GM12865 (cell line): ENCODE data around the gene ATP9B.
A peak's percentile ranks its signal among the peaks of the same experiment; 100 is the strongest.

Source experiments
- DNase-seq: peaks from one replicate; pipeline ENCODE4 v3.0.0; 2010; ENCODE audit warnings: low read depth
- H3K4me3 ChIP-seq: 2 replicates; pipeline ENCODE4 v1.5.1; 2011; ENCODE audit warnings: mild to moderate bottlenecking, low read depth, low read length, control low read depth
- TF ChIP-seq, protein P1 (sequence below): IDR thresholded peaks from 2 replicates; pipeline ENCODE4 v1.5.1; 2011; ENCODE audit warnings: low read length, control low read depth, low read depth, inconsistent platforms; ENCODE audit not compliant: insufficient read depth; ENCODE audit errors: missing control alignments

ATP9B gene

DNA sequence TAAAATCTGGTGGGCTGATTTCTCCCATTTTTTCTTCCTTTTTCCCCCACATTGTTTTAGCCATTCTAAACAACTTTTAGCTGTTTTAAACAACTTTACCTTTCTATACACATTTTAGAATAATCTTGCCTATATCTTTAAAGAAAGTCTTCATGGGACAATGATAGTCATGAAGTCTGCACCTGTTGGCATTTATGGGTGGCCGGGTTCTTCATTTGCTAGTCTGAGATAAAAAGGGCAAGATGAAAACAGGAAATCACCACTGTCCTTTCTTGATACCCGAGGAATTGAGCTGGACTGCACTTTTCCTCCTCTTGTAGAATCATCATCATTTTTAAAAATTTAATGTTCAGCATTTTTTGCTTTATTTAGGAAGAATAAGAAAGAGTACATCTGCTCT lies 104.5 kb downstream of the ATP9B start:
- H3K4me3 ChIP-seq = no peak overlapping the region
- DNase-seq = no peak
- TF ChIP-seq, protein P1, sequence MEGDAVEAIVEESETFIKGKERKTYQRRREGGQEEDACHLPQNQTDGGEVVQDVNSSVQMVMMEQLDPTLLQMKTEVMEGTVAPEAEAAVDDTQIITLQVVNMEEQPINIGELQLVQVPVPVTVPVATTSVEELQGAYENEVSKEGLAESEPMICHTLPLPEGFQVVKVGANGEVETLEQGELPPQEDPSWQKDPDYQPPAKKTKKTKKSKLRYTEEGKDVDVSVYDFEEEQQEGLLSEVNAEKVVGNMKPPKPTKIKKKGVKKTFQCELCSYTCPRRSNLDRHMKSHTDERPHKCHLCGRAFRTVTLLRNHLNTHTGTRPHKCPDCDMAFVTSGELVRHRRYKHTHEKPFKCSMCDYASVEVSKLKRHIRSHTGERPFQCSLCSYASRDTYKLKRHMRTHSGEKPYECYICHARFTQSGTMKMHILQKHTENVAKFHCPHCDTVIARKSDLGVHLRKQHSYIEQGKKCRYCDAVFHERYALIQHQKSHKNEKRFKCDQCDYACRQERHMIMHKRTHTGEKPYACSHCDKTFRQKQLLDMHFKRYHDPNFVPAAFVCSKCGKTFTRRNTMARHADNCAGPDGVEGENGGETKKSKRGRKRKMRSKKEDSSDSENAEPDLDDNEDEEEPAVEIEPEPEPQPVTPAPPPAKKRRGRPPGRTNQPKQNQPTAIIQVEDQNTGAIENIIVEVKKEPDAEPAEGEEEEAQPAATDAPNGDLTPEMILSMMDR = no peak

DNA sequence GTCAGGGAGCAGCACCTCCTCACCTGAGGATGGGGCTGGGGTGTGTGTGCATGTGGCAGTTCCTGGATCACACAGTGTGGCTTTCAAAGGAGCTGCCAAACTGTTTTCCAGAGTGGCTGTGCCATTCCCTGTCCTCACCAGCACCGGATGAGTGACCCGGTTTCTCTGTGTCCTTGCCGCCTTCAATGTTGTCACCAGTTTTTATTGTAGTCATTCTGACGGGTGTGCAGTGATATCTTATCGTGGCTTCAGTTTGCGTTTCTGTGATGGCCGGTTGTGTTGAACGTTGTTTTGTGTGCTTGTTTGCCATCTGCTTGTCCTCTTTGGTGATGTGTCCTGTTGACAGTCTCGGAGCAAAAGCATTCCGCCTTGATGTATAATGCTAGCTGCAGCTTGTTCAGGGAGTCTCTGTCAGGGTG lies 108.9 kb downstream of the ATP9B start:
- DNase-seq = no peak
- TF ChIP-seq, protein P1 = no peak

DNA sequence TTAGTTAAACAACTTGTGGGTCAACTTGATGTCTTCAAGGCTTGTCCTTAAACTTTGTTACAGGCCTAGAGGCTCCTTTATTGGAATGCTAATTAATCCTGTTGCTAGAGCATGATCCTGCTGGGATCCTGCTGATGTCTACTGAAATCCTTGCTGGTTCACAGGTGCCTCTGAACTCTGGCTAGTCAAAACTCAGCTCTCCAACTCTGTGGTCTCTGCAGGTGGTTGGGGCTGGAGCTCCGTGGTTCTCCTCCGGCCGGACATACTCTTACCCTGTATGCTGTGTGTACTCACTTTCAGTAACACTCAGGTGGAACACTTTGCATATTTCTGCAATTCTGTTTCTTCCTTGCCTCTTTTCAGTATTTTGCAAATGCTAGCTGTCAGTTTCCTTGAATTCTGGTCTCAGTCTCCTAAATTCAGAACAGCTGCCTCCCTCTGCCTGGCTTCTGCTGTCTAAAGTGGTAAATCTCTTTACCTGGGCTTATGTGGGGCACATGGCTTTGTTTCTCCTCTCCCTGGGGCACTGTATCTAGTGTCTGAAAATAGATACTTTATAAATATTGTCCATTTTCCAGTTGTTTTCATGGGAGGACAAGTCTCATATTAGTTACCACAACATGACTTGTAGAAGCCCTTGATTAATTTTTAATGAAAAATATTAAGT lies 113.0 kb downstream of the ATP9B start:
- TF ChIP-seq, protein P1 = no peak
- DNase-seq = no peak

More for the DNA sequence above, 108.9 kb downstream of the ATP9B start:
- H3K4me3 ChIP-seq = no peak overlapping the region

DNA sequence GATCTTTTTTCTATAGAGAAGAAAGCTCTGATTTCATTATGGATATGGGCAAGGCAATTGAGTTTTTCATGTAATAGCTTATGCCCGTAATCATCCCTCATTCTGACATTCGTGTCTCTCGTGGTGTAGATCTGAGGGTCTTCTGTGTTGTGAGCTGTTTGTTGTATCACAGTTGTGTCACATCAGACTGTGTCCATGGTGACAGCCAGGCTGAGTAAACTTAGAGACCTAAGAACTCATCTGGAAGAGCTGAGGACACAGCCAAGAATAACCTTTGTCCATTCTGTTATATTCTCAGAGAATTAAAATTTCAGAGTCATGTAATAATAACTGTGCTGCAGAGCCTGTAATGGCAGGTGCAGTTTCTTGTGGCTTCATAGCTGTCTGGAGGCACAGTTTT lies 116.5 kb downstream of the ATP9B start:
- no peak for DNase-seq
- TF ChIP-seq, protein P1 = no peak
- H3K4me3 ChIP-seq = no peak overlapping the region

More for the DNA sequence above, 113.0 kb downstream of the ATP9B start:
- no peak overlapping the region for H3K4me3 ChIP-seq

DNA sequence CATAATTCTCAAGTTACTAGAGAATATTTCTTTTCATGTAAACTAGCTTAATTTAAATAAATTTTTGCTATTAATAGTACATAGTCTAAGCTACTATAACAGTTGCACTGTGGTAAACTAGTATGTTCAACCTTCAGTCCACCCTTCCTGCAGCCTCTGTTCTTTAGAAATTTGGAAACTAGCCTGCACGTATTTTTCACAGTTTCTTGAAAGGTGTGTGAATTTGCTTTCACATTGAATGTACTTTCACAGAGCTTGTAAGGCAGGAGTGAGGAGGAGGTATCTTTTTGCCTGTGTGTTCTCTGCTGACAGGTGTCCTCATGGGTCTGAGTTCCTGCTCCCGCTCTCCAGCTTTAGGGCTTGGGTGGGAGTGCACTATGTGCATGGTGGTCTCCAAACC lies 117.5 kb downstream of the ATP9B start:
- TF ChIP-seq, protein P1 = no peak
- DNase-seq = peak; percentile 46
- no peak overlapping the region for H3K4me3 ChIP-seq

DNA sequence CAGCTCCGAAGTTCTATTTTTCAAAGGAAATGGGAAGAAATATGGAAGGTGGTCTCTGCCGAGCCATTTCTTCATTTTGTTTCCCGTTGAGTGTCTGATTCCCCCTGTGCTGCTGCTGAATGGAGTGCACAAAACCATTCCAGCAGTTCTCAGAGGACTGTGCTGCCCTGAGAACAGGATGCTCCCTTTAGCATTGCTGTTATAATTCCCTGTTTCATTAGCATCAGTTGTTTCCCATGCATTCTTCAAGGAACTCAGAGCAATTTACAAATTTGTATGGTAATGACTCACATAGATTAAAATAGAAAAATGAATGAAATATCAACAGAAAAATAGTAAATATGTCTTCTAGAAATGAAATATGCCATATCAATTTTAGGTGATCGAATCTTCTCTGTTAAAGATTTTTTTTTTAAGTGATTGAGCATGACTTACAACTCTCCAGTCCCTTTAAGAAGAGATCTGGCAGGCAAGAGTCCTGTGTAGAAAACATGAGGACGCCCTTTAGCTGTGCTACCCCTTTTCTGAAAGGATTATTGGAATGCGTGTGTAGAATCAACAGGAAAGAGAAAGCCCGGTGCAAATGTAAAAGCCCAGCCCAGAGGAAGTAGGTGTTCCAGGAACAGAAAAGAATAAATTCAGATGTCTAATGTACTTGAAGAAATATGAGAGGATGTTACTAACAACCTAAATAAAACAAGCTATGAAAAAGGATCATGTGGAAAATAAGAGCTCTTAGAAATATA lies 118.5 kb downstream of the ATP9B start:
- no peak overlapping the region for H3K4me3 ChIP-seq
- DNase-seq = no peak
- TF ChIP-seq, protein P1 = no peak
